ENCODE data around the gene APOBEC3H. TPM values are rescaled to one million over a fixed set of nuclear protein-coding genes. Genes with fewer than 3 reads are reported as not detected.

APOBEC3H gene
- total and polyA plus RNA-seq, 9 of the 15 experiments (the other 6 are each of a cell fraction or from before 2014, with no cell fraction given) = 0.10 to 0.21 TPM; not detected in 7

DNA sequence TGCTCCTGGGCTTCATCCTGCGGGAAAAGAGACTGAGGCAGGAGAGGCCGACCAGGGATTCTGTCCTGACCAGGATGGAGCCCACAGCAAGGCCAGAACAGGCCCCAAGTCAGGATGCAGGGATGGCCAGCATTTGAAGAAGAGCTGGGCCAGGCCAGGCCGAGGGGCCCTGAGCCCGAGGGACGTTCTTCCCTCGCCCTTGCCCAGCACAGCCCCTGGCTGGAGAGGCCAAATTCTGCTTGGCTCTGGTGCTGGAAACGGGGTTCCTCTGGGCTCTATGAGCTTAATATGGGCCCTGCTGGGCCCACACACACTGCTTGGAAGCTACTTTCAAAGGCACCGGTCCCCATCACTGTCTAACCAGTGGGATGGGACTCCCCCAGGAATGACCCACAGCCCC lies 12.4 kb upstream of the APOBEC3H start:
- CTCF ChIA-PET (ENCODE audit: low intra/inter-chr PET ratio) = no interaction called here
- H3K79me2 ChIP-seq (ENCODE audit: control insufficient read depth, insufficient read depth, low read length) = no peaks in the 10 kb centered on the region
- H3K4me2 ChIP-seq (ENCODE audit: insufficient read depth, low read length) = no peak overlapping the region
- no peaks in the 10 kb centered on the region for H3K9me3 ChIP-seq (replicated peaks; ENCODE audit: control insufficient read depth, insufficient read depth, low read depth, low read length)
- FAIRE-seq = no peak
- BruUV-seq (replicated peaks) = no TSS peak
- peaks cover 2 to 23% of the 10 kb centered on the region in 2 experiments; a peak in 4 of 5 replicates for H3K4me1 ChIP-seq (replicated peaks in 1 of 2; ENCODE audit: control insufficient read depth in 2 of 2, insufficient read depth in 2 of 2, low read length in 2 of 2)
- no peaks in the 10 kb centered on the region for H4K20me1 ChIP-seq (replicated peaks; ENCODE audit: control insufficient read depth, insufficient read depth, low read length)
- ATAC-seq = no peak
- no peaks in the 10 kb centered on the region; the same call in 2 of the 3 replicates for H3K36me3 ChIP-seq (ENCODE audit: control insufficient read depth, insufficient read depth, low read length)
- no peaks in the 10 kb centered on the region for H3K9me1 ChIP-seq (ENCODE audit: control insufficient read depth, insufficient read depth, low read length)
- intact Hi-C loops (cut with micrococcal nuclease) = no loop called here
- DNase-seq (ENCODE audit: extremely low read depth in 1 of 4, low spot score in 3 of 4) = no peak
- TF ChIP-seq, protein P1, sequence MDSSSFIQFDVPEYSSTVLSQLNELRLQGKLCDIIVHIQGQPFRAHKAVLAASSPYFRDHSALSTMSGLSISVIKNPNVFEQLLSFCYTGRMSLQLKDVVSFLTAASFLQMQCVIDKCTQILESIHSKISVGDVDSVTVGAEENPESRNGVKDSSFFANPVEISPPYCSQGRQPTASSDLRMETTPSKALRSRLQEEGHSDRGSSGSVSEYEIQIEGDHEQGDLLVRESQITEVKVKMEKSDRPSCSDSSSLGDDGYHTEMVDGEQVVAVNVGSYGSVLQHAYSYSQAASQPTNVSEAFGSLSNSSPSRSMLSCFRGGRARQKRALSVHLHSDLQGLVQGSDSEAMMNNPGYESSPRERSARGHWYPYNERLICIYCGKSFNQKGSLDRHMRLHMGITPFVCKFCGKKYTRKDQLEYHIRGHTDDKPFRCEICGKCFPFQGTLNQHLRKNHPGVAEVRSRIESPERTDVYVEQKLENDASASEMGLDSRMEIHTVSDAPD (CRISPR knock-in tag; IDR thresholded peaks at IDR 0.05) = no peak
- no peak overlapping the region for H3K27ac ChIP-seq (ENCODE audit: extremely low read depth, low read depth, low read length)
- POLR2A ChIA-PET = interaction anchor here (0.6 to 0.7 kb wide), 2 partner anchors 226 to 248 kb away, joined by 3 read pairs; no protein-coding TSS in a partner anchor
- no peak overlapping the region for H3K4me3 ChIP-seq
- WGBS (ENCODE audit: insufficient coverage, low coverage, missing lambda C conversion rate) = 83% methylated on average over 8 of the region's 8 CpGs
- in situ Hi-C loops (cut with MboI) = no loop called here
- no peak overlapping the region for H2AFZ ChIP-seq (ENCODE audit: low read depth, low read length)
- no peaks in the 10 kb centered on the region for H3K27me3 ChIP-seq (ENCODE audit: control insufficient read depth in 2 of 2, insufficient read depth in 2 of 2, low read length in 2 of 2)
- H3K9ac ChIP-seq (ENCODE audit: insufficient read depth in 1 of 2, low read depth in 2 of 2, low read length in 2 of 2) = no peak overlapping the region

DNA sequence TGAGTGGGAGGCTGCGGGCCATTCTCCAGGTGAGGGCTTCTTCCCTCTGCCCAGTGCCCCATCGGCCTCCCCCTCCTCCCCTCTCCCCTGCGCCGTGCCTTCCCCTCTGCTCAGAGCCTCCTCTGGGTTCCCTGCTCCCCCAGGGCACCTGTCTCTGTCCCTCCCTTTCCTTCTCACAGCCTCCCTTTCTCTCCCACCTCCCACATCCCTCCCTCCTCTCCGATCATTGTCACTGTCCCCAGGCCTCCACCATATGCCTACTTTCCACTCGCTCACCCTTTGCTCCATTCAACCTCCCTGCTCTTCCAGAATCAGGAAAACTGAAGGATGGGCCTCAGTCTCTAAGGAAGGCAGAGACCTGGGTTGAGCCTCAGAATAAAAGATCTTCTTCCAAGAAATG lies 9.9 kb upstream of the APOBEC3H start:
- intact Hi-C loops (cut with micrococcal nuclease) = no loop called here
- 100% methylated on average over 2 of the region's 6 CpGs for WGBS (ENCODE audit: insufficient coverage, low coverage, missing lambda C conversion rate)
- POLR2A ChIA-PET = no interaction called here
- TF ChIP-seq, protein P2, sequence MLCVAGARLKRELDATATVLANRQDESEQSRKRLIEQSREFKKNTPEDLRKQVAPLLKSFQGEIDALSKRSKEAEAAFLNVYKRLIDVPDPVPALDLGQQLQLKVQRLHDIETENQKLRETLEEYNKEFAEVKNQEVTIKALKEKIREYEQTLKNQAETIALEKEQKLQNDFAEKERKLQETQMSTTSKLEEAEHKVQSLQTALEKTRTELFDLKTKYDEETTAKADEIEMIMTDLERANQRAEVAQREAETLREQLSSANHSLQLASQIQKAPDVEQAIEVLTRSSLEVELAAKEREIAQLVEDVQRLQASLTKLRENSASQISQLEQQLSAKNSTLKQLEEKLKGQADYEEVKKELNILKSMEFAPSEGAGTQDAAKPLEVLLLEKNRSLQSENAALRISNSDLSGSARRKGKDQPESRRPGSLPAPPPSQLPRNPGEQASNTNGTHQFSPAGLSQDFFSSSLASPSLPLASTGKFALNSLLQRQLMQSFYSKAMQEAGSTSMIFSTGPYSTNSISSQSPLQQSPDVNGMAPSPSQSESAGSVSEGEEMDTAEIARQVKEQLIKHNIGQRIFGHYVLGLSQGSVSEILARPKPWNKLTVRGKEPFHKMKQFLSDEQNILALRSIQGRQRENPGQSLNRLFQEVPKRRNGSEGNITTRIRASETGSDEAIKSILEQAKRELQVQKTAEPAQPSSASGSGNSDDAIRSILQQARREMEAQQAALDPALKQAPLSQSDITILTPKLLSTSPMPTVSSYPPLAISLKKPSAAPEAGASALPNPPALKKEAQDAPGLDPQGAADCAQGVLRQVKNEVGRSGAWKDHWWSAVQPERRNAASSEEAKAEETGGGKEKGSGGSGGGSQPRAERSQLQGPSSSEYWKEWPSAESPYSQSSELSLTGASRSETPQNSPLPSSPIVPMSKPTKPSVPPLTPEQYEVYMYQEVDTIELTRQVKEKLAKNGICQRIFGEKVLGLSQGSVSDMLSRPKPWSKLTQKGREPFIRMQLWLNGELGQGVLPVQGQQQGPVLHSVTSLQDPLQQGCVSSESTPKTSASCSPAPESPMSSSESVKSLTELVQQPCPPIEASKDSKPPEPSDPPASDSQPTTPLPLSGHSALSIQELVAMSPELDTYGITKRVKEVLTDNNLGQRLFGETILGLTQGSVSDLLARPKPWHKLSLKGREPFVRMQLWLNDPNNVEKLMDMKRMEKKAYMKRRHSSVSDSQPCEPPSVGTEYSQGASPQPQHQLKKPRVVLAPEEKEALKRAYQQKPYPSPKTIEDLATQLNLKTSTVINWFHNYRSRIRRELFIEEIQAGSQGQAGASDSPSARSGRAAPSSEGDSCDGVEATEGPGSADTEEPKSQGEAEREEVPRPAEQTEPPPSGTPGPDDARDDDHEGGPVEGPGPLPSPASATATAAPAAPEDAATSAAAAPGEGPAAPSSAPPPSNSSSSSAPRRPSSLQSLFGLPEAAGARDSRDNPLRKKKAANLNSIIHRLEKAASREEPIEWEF (CRISPR knock-in tag; IDR thresholded peaks at IDR 0.05) = no peak
- TF ChIP-seq, protein P3, sequence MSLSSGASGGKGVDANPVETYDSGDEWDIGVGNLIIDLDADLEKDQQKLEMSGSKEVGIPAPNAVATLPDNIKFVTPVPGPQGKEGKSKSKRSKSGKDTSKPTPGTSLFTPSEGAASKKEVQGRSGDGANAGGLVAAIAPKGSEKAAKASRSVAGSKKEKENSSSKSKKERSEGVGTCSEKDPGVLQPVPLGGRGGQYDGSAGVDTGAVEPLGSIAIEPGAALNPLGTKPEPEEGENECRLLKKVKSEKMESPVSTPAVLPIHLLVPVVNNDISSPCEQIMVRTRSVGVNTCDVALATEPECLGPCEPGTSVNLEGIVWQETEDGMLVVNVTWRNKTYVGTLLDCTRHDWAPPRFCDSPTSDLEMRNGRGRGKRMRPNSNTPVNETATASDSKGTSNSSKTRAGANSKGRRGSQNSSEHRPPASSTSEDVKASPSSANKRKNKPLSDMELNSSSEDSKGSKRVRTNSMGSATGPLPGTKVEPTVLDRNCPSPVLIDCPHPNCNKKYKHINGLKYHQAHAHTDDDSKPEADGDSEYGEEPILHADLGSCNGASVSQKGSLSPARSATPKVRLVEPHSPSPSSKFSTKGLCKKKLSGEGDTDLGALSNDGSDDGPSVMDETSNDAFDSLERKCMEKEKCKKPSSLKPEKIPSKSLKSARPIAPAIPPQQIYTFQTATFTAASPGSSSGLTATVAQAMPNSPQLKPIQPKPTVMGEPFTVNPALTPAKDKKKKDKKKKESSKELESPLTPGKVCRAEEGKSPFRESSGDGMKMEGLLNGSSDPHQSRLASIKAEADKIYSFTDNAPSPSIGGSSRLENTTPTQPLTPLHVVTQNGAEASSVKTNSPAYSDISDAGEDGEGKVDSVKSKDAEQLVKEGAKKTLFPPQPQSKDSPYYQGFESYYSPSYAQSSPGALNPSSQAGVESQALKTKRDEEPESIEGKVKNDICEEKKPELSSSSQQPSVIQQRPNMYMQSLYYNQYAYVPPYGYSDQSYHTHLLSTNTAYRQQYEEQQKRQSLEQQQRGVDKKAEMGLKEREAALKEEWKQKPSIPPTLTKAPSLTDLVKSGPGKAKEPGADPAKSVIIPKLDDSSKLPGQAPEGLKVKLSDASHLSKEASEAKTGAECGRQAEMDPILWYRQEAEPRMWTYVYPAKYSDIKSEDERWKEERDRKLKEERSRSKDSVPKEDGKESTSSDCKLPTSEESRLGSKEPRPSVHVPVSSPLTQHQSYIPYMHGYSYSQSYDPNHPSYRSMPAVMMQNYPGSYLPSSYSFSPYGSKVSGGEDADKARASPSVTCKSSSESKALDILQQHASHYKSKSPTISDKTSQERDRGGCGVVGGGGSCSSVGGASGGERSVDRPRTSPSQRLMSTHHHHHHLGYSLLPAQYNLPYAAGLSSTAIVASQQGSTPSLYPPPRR (CRISPR knock-in tag; IDR thresholded peaks at IDR 0.05; ENCODE audit: borderline replicate concordance) = no peak

More for the DNA sequence above, 9.9 kb upstream of the APOBEC3H start:
- Histone ChIP-seq H3K4me3 (no peak overlapping the region), H3K4me1 (replicated peaks in 1 of 2; ENCODE audit: control insufficient read depth in 2 of 2, insufficient read depth in 2 of 2, low read length in 2 of 2) (peaks cover 2 to 25% of the 10 kb centered on the region in 2 experiments; a peak in 4 of 5 replicates), H3K36me3 (ENCODE audit: control insufficient read depth, insufficient read depth, low read length) (no peaks in the 10 kb centered on the region), H3K27me3 (ENCODE audit: control insufficient read depth in 2 of 2, insufficient read depth in 2 of 2, low read length in 2 of 2) (no peaks in the 10 kb centered on the region), H3K9me1 (ENCODE audit: control insufficient read depth, insufficient read depth, low read length) (no peaks in the 10 kb centered on the region), H3K79me2 (ENCODE audit: control insufficient read depth, insufficient read depth, low read length) (no peaks in the 10 kb centered on the region), H3K4me2 (ENCODE audit: insufficient read depth, low read length) (no peak overlapping the region), H2AFZ (ENCODE audit: low read depth, low read length) (no peak overlapping the region), H3K9ac (ENCODE audit: insufficient read depth in 1 of 2, low read depth in 2 of 2, low read length in 2 of 2) (no peak overlapping the region), H3K9me3 (replicated peaks; ENCODE audit: control insufficient read depth, insufficient read depth, low read depth, low read length) (no peaks in the 10 kb centered on the region), H4K20me1 (replicated peaks; ENCODE audit: control insufficient read depth, insufficient read depth, low read length) (no peaks in the 10 kb centered on the region), H3K27ac (ENCODE audit: extremely low read depth, low read depth, low read length) (no peak overlapping the region)
- CTCF ChIA-PET (ENCODE audit: low intra/inter-chr PET ratio) = no interaction called here
- no TSS peak for BruUV-seq (replicated peaks)
- in situ Hi-C loops (cut with MboI) = no loop called here
- ATAC-seq = no peak
- no peak for DNase-seq (ENCODE audit: extremely low read depth in 1 of 4, low spot score in 3 of 4)
- FAIRE-seq = no peak

Data from K562 (cell line).